HepG2 (cell line): Measurements from ENCODE around the gene OPA3. TPM values are rescaled to one million over a fixed set of nuclear protein-coding genes. Genes with fewer than 3 reads are reported as not detected.
A peak's percentile ranks its signal among the peaks of the same experiment; 100 is the strongest.

Experiments
- AHR ChIP-seq: IDR thresholded peaks from 2 replicates; pipeline ENCODE4 v1.6.1; 2018; ENCODE audit warnings: missing genetic modification reagents, missing compliant biosample characterization
- AKAP8 ChIP-seq: sonication (generic); formaldehyde crosslinking; IDR thresholded peaks from 2 replicates; pipeline ENCODE4 v1.5.1; 2020; ENCODE audit warnings: mild to moderate bottlenecking, missing genetic modification reagents
- ASH2L ChIP-seq: fragments of 300-600, 200-600 bp; sonication (generic); IDR thresholded peaks from 2 replicates; pipeline ENCODE4 v1.7.0; 2017; ENCODE audit warnings: low read depth, mild to moderate bottlenecking, moderate library complexity, mixed read lengths, low read length; ENCODE audit not compliant: insufficient read length
- BRD4 ChIP-seq: sonication (generic); formaldehyde crosslinking; IDR thresholded peaks from 2 replicates; pipeline ENCODE4 v1.4.0; 2020; ENCODE audit warnings: missing genetic modification reagents
- ESRRA ChIP-seq: sonication (generic); formaldehyde crosslinking; IDR thresholded peaks from 2 replicates; pipeline ENCODE4 v1.5.1; 2020; ENCODE audit warnings: mild to moderate bottlenecking, low read depth, missing genetic modification reagents
- IKZF4 ChIP-seq: sonication (generic); formaldehyde crosslinking; IDR thresholded peaks from 2 replicates; pipeline ENCODE4 v1.5.1; 2020; ENCODE audit warnings: borderline replicate concordance, mild to moderate bottlenecking, low read depth, missing genetic modification reagents; ENCODE audit errors: not compliant biosample characterization
- MAFK ChIP-seq, 2 experiments: IDR thresholded peaks in 1 of 2; conservative IDR thresholded peaks in 1 of 2; 2 replicates each; pipeline ENCODE4 v1.6.1; 2011; ENCODE audit warnings: improper control_type of control experiment in 2 of 2, low read length in 2 of 2
- MEIS1 ChIP-seq: sonication (generic); formaldehyde crosslinking; IDR thresholded peaks from 2 replicates; pipeline ENCODE4 v1.9.0; 2021; ENCODE audit warnings: mild to moderate bottlenecking, missing genetic modification reagents, moderate library complexity, borderline replicate concordance
- MIXL1 ChIP-seq: IDR thresholded peaks from 2 replicates; pipeline ENCODE4 v1.6.1; 2016
- NFKB2 ChIP-seq: sonication (generic); formaldehyde crosslinking; IDR thresholded peaks from 2 replicates; pipeline ENCODE4 v1.4.0; 2020; ENCODE audit warnings: missing genetic modification reagents, borderline replicate concordance
- NRL ChIP-seq: sonication (generic); formaldehyde crosslinking; IDR thresholded peaks from 2 replicates; pipeline ENCODE4 v1.5.0; 2020; ENCODE audit warnings: missing genetic modification reagents, mild to moderate bottlenecking, moderate library complexity, borderline replicate concordance
- PITX1 ChIP-seq: sonication (generic); formaldehyde crosslinking; IDR thresholded peaks from 2 replicates; pipeline ENCODE4 v1.5.1; 2020; ENCODE audit warnings: mild to moderate bottlenecking, missing genetic modification reagents
- RFX1 ChIP-seq: fragments of 450-650 bp; IDR thresholded peaks from 2 replicates; pipeline ENCODE4 v1.6.1; 2017
- SKI ChIP-seq: fragments of 450-650 bp; IDR thresholded peaks from one replicate; pipeline ENCODE4 v1.6.1; 2018; ENCODE audit warnings: mild to moderate bottlenecking; ENCODE audit not compliant: partially characterized antibody
- SNAPC2 ChIP-seq: sonication (generic); formaldehyde crosslinking; IDR thresholded peaks from 2 replicates; pipeline ENCODE4 v1.8.1; 2022; ENCODE audit warnings: mild to moderate bottlenecking, missing genetic modification reagents
- SRY ChIP-seq: sonication (generic); formaldehyde crosslinking; IDR thresholded peaks from 2 replicates; pipeline ENCODE4 v1.8.0; 2022; ENCODE audit warnings: mild to moderate bottlenecking, missing genetic modification reagents
- ZNF143 ChIP-seq: sonication (generic); formaldehyde crosslinking; IDR thresholded peaks from 2 replicates; pipeline ENCODE4 v1.4.0; 2020; ENCODE audit warnings: missing genetic modification reagents
- ZNF614 ChIP-seq: IDR thresholded peaks from 2 replicates; pipeline ENCODE4 v1.6.1; 2018; ENCODE audit warnings: missing biosample characterization, missing genetic modification reagents, inconsistent platforms, borderline replicate concordance
- ZNF670 ChIP-seq: sonication (generic); formaldehyde crosslinking; IDR thresholded peaks from 2 replicates; pipeline ENCODE4 v1.8.0; 2022; ENCODE audit warnings: mild to moderate bottlenecking, missing genetic modification reagents, borderline replicate concordance
- ZNF777 ChIP-seq: sonication (generic); formaldehyde crosslinking; IDR thresholded peaks from 2 replicates; pipeline ENCODE4 v1.4.0; 2020; ENCODE audit warnings: missing genetic modification reagents
- ZNF816 ChIP-seq: sonication (generic); formaldehyde crosslinking; IDR thresholded peaks from 2 replicates; pipeline ENCODE4 v1.8.0; 2022; ENCODE audit warnings: missing genetic modification reagents, mild to moderate bottlenecking, borderline replicate concordance
- ZNF850 ChIP-seq: sonication (generic); formaldehyde crosslinking; conservative IDR thresholded peaks from 2 replicates; pipeline ENCODE4 v1.9.0; 2021; ENCODE audit warnings: mild to moderate bottlenecking, missing genetic modification reagents
- polyA plus RNA-seq, 8 experiments: library from polyadenylated mRNA; depleted of rRNA in 3 of 8; stranded (reverse) in 7 of 8; unstranded in 1 of 8; fragments of >200 nt; fragmentation: Illumina TruSeq in 4 of 8; extraction: Trizol in 4 of 8; gene quantifications; 2 replicates each; pipeline versions ENCODE4 v1.2.1 to v1.2.3, GENCODE V29; 2011 to 2016; ENCODE audit warnings: low read depth in 4 of 8, missing spikeins in 1 of 8, mixed read lengths in 1 of 8; ENCODE audit not compliant: insufficient read depth in 1 of 8
- total RNA-seq, 5 experiments: library from RNA; depleted of rRNA; stranded (reverse); fragments of >200 nt; fragmentation: Illumina TruSeq; extraction: Trizol; gene quantifications; 2 replicates each; pipeline ENCODE4 v1.2.3, GENCODE V29; 2016; ENCODE audit warnings: low read depth in 1 of 5
- TF ChIP-seq, protein P1 (sequence below): sonication (generic); formaldehyde crosslinking; IDR thresholded peaks from 2 replicates; pipeline ENCODE4 v1.4.0; 2020; ENCODE audit warnings: missing genetic modification reagents
- TF ChIP-seq, protein P2 (sequence below): sonication (generic); formaldehyde crosslinking; IDR thresholded peaks from 2 replicates; pipeline ENCODE4 v1.4.0; 2020; ENCODE audit warnings: missing genetic modification reagents, borderline replicate concordance
- TF ChIP-seq, protein P3 (sequence below): IDR thresholded peaks from 2 replicates; pipeline ENCODE4 v1.6.1; 2016; ENCODE audit warnings: missing compliant biosample characterization, missing genetic modification reagents, borderline replicate concordance

Gene OPA3
- total and polyA plus RNA-seq, 2 of the 13 experiments (the other 11 are each of a cell fraction or from before 2014, with no cell fraction given): 8.3 to 17.7 TPM

DNA sequence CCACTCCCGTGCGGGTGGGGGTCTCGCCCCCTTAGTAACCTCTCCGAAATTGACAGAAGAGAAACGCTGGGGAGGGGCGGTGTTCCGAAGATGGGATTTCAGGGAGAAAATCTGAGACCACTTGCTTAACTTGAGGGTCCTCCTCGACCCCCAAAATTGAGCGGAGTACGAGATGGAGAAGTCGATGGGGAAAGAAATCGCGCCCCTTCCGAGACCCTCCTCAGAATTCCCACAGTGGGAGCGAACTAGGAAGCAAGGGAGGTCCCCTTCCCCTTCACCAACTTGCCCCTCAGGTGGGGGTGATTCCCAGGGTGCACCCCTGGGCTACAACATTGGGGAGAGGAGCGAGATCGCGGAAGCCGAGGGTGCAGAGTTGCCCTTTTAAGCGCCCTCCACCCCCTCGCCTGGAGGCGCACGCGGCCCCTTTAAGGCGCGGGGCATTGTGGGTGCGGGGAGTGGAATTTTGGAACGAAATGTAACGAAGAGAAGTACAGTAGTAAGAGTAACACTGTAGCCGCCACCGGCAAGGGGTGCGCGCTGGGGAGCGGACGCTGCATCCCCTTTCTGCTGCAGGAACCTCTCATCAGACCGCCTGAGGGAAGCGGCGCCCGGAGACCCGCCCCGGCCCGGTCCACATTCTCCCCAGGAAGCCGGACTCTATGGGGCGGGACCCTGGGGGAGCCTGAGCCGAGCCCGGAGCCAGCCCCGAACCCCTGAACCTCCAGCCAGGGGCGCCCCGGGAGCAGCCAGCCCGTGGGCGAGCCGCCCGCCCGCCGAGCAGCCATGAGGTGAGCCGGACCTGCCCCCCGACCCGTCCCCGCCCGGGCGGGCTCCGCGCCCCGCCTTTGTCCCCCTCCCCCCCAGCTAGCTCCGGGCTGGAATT is 77.4 kb downstream of the OPA3 start, which contains the start of gene VASP (continued):
- TF ChIP-seq, protein P1, sequence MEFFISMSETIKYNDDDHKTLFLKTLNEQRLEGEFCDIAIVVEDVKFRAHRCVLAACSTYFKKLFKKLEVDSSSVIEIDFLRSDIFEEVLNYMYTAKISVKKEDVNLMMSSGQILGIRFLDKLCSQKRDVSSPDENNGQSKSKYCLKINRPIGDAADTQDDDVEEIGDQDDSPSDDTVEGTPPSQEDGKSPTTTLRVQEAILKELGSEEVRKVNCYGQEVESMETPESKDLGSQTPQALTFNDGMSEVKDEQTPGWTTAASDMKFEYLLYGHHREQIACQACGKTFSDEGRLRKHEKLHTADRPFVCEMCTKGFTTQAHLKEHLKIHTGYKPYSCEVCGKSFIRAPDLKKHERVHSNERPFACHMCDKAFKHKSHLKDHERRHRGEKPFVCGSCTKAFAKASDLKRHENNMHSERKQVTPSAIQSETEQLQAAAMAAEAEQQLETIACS (CRISPR knock-in tag): 0 out of 2 replicates have a peak, but pooled peaks have one; percentile 29
- TF ChIP-seq NFKB2: peak; percentile 70; the same call in 1 of the 2 replicates
- 0 out of 2 replicates have a peak, but pooled peaks have one; percentile 24 for TF ChIP-seq ZNF670 (CRISPR knock-in tag)
- 0 out of 2 replicates have a peak, but pooled peaks have one; percentile 30 for TF ChIP-seq ZNF850
- peak; percentile 93 for TF ChIP-seq ZNF143
- TF ChIP-seq PITX1 (CRISPR knock-in tag): peak; percentile 53; the same call in 1 of the 2 replicates
- TF ChIP-seq SKI: peak; percentile 21
- peak; percentile 42; the same call in 1 of the 2 replicates for TF ChIP-seq BRD4
- TF ChIP-seq, protein P2, sequence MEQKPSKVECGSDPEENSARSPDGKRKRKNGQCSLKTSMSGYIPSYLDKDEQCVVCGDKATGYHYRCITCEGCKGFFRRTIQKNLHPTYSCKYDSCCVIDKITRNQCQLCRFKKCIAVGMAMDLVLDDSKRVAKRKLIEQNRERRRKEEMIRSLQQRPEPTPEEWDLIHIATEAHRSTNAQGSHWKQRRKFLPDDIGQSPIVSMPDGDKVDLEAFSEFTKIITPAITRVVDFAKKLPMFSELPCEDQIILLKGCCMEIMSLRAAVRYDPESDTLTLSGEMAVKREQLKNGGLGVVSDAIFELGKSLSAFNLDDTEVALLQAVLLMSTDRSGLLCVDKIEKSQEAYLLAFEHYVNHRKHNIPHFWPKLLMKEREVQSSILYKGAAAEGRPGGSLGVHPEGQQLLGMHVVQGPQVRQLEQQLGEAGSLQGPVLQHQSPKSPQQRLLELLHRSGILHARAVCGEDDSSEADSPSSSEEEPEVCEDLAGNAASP: 0 out of 2 replicates have a peak, but pooled peaks have one; percentile 14
- no peak; the same call in 1 of the 2 replicates for TF ChIP-seq MIXL1 (CRISPR knock-in tag)
- TF ChIP-seq SRY (CRISPR knock-in tag): 0 out of 2 replicates have a peak, but pooled peaks have one; percentile 51
- 0 out of 2 replicates have a peak, but pooled peaks have one; percentile 47 for TF ChIP-seq SNAPC2
- TF ChIP-seq ESRRA: no peak
- peak; percentile 77 for TF ChIP-seq NRL (CRISPR knock-in tag)
- TF ChIP-seq, protein P3, sequence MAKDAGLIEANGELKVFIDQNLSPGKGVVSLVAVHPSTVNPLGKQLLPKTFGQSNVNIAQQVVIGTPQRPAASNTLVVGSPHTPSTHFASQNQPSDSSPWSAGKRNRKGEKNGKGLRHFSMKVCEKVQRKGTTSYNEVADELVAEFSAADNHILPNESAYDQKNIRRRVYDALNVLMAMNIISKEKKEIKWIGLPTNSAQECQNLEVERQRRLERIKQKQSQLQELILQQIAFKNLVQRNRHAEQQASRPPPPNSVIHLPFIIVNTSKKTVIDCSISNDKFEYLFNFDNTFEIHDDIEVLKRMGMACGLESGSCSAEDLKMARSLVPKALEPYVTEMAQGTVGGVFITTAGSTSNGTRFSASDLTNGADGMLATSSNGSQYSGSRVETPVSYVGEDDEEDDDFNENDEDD: 0 out of 2 replicates have a peak, but pooled peaks have one; percentile 30
- TF ChIP-seq AKAP8 (CRISPR knock-in tag): 0 out of 2 replicates have a peak, but pooled peaks have one; percentile 68
- TF ChIP-seq ASH2L: peak; percentile 34
- 0 out of 2 replicates have a peak, but pooled peaks have one; percentile 29 for TF ChIP-seq ZNF777 (CRISPR knock-in tag)
- peak; percentile 75; the same call in 1 of the 2 replicates for TF ChIP-seq ZNF614 (CRISPR knock-in tag)
- no peak for TF ChIP-seq RFX1
- TF ChIP-seq AHR (CRISPR knock-in tag): no peak
- TF ChIP-seq MEIS1 (CRISPR knock-in tag): peak; percentile 47; the same call in 1 of the 2 replicates
- no peak for TF ChIP-seq IKZF4 (CRISPR knock-in tag)
- no peak for TF ChIP-seq MAFK (conservative IDR thresholded peaks at IDR 0.05 in 1 of 2, IDR thresholded peaks at IDR 0.05 in 1 of 2; ENCODE audit: low read length in 2 of 2)
- TF ChIP-seq ZNF816: 0 out of 2 replicates have a peak, but pooled peaks have one; percentile 25
